Measurements from ENCODE around the gene TAPT1.
A peak's percentile ranks its signal among the peaks of the same experiment; 100 is the strongest.

Gene TAPT1

DNA sequence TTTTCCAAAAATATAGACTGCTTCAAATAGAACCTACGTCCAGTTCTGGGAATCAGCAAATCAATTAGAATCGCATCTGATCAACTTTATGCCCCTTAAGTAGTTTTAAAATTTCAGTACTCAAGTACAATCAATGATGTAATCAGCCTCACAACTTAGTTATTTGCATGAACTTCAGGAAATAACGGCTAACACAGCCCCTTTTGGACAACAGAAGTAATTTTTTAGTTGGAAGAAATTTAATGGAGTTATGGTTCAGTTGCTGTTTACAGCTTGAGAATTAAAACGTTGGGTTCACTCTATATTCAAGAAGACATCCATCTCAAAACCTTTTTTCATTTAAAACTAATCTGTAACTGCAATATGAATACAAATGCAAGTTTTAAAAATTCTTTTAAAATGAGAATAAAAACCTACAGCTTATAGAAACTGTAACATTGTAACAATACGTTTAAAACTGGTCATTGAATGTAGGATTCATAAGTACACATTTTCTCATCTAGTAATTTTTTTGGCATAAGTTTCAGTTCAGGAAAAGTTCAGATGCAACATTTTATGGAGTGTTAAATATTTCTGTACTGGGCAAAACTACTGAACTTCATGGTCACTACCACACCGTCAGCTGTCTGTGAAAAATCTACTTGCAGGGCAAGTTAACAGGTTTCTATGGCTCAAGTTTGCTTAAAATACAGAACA is 956 bp downstream of the TAPT1 start:
- Histone ChIP-seq H3K36me3 (ENCODE audit: insufficient read depth) (no peaks in the 10 kb centered on the region), H3K9ac (peak overlapping the region; percentile 40; the same call in 1 of the 2 replicates), H3K27me3 (ENCODE audit: insufficient read depth, low read depth) (no peaks in the 10 kb centered on the region), H2AFZ (ENCODE audit: low read depth) (peak overlapping the region; percentile 26; the same call in 1 of the 2 replicates), H3K4me3 (IDR thresholded peaks at IDR 0.05; ENCODE audit: insufficient read depth, low read depth, low read length) (no peak overlapping the region), H3K4me1 (ENCODE audit: low read depth, poor library complexity, severe bottlenecking) (peaks cover 21% of the 10 kb centered on the region), H3K4me2 (peak overlapping the region; percentile 97), H3K27ac (peak overlapping the region; percentile 42; the same call in 1 of the 2 replicates), H3K79me2 (ENCODE audit: insufficient read depth, low read depth) (peaks cover 23% of the 10 kb centered on the region), H4K20me1 (ENCODE audit: insufficient read depth) (no peaks in the 10 kb centered on the region)
- no peak for TF ChIP-seq CTCF (conservative IDR thresholded peaks at IDR 0.05; ENCODE audit: low read depth, low read length)

- TF ChIP-seq CTCF (conservative IDR thresholded peaks at IDR 0.05; ENCODE audit: low read depth, low read length), result no peak
- H3K27me3 ChIP-seq (ENCODE audit: insufficient read depth, low read depth), result no peaks in the 10 kb centered on the region
- no peak overlapping the region for H2AFZ ChIP-seq (ENCODE audit: low read depth)
- no peaks in the 10 kb centered on the region for H4K20me1 ChIP-seq (ENCODE audit: insufficient read depth)
- no peak overlapping the region for H3K4me3 ChIP-seq (IDR thresholded peaks at IDR 0.05; ENCODE audit: insufficient read depth, low read depth, low read length)
- H3K9ac ChIP-seq, result peak overlapping the region; percentile 40; the same call in 1 of the 2 replicates
- H3K36me3 ChIP-seq (ENCODE audit: insufficient read depth), result no peaks in the 10 kb centered on the region
- H3K79me2 ChIP-seq (ENCODE audit: insufficient read depth, low read depth), result peaks cover 23% of the 10 kb centered on the region
- no peak overlapping the region for H3K27ac ChIP-seq
- H3K4me1 ChIP-seq (ENCODE audit: low read depth, poor library complexity, severe bottlenecking), result peaks cover 21% of the 10 kb centered on the region
- H3K4me2 ChIP-seq, result peak overlapping the region; percentile 97
Measured at GRCh38 chr4:16224264-16225166, 1.8 kb downstream of the TAPT1 start.

DNA sequence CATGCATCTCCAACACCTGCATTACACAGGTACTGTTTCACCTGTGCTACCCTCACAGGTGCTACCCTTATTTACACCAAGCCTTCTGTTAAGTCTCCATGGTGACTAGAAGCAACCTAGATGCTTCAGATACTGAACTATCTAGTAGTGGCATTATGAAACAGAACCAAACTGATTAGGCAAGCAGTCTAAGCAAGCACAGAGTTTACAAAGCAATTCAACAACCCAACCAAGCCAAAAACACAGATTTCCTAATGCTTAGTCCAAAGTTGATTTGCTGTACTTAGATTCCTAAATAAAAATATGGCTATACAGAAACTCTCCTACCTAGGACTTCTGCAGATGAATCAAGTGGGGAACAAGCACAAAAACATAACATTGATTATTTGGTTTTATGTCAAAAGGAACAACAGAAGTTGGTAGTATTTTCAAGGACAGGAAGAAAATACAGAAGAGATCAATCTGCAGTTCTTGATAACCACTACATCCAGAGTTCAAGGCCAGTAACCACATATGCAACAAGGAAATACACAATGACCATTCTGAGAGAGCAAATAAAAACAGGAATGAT is 3.2 kb downstream of the TAPT1 start:
- peaks cover 23% of the 10 kb centered on the region for H3K79me2 ChIP-seq (ENCODE audit: insufficient read depth, low read depth)

More for the DNA sequence above, 3.2 kb downstream of the TAPT1 start:
- H3K4me2 ChIP-seq, result peak overlapping the region; percentile 9; the same call in 1 of the 2 replicates
- peaks cover 21% of the 10 kb centered on the region for H3K4me1 ChIP-seq (ENCODE audit: low read depth, poor library complexity, severe bottlenecking)
- no peak for TF ChIP-seq CTCF (conservative IDR thresholded peaks at IDR 0.05; ENCODE audit: low read depth, low read length)
- no peaks in the 10 kb centered on the region for H3K27me3 ChIP-seq (ENCODE audit: insufficient read depth, low read depth)
- no peak overlapping the region for H3K4me3 ChIP-seq (IDR thresholded peaks at IDR 0.05; ENCODE audit: insufficient read depth, low read depth, low read length)
- H3K27ac ChIP-seq, result no peak overlapping the region
- H2AFZ ChIP-seq (ENCODE audit: low read depth), result no peak overlapping the region
- H4K20me1 ChIP-seq (ENCODE audit: insufficient read depth), result no peaks in the 10 kb centered on the region
- H3K9ac ChIP-seq, result no peak overlapping the region
- H3K36me3 ChIP-seq (ENCODE audit: insufficient read depth), result no peaks in the 10 kb centered on the region
